Pancreas (tissue), 10 donors: ENCODE results near the gene SH3BP4. TPM values are rescaled to one million over a fixed set of nuclear protein-coding genes. Genes with fewer than 3 reads are reported as not detected.

Source experiments
- ATAC-seq, 4 donors: fragments of 200-7000 bp; cut with Tn5 transposase; one replicate each; pipeline versions ENCODE4 v1.8.0 to v1.9.1; 2020; ENCODE audit warnings: mild to moderate bottlenecking in 4 of 4, moderate library complexity in 4 of 4
- DNase-seq, 6 donors: peaks; one replicate each; pipeline ENCODE4 v3.0.0-alpha.2; 2020
- FAIRE-seq: peaks from 2 replicates; lab custom pipeline; 2012; peaks lifted over from hg19 to GRCh38; lab: Jason Lieb, UNC
- H3K27ac ChIP-seq, 4 donors: fragments of 200-600 bp; sonication (generic); 1 replicate in 3 of 4; 2 replicates in 1 of 4; pipeline versions ENCODE4 v1.5.0 to v1.8.0; 2020
- H3K27me3 ChIP-seq, 4 donors: fragments of 200-600 bp; one replicate each; pipeline ENCODE4 v1.8.0; 2021
- H3K36me3 ChIP-seq, 3 donors: fragments of 200-600 bp; sonication (generic) in 1 of 3; one replicate each; pipeline versions ENCODE4 v1.5.0 to v1.8.0; 2020 to 2021
- H3K4me1 ChIP-seq, 3 donors: fragments of 200-600 bp; one replicate each; pipeline ENCODE4 v1.8.0; 2021
- H3K4me3 ChIP-seq, 4 donors: fragments of 200-600 bp; sonication (generic) in 2 of 4; one replicate each; pipeline versions ENCODE4 v1.5.0 to v1.8.0; 2020 to 2021
- H3K9me3 ChIP-seq, 4 donors: fragments of 200-600 bp; one replicate each; pipeline ENCODE4 v1.8.0; 2021
- CTCF ChIP-seq, 4 donors: fragments of 200-600 bp; sonication (generic) in 3 of 4; IDR thresholded peaks; one replicate each; pipeline versions ENCODE4 v1.5.0 to v1.8.0; 2021; ENCODE audit warnings: antibody characterized with exemption in 4 of 4
- WGBS, 2 donors: extraction: QIAGEN DNeasy Blood & Tissue Kit; methylation state at CpG; one replicate each; pipeline ENCODE4 v1.1.7; 2013; 5-methylcytosine and 5-hydroxymethylcytosine counted together
- intact Hi-C, 3 donors: fragments of 100-400 bp; cut with DNase I; formaldehyde crosslinking; loops; one replicate each; pipeline versions ENCODE4 v1.11.1 to v1.14.2; 2022
- polyA plus RNA-seq, 2 donors: library from polyadenylated mRNA; stranded (reverse); fragments of 200-250 nt; gene quantifications; one replicate each; pipeline ENCODE4 v1.2.3, GENCODE V29; 2013
- total RNA-seq, 6 donors: library from RNA; stranded (reverse); fragmentation: NEBNext Ultra II Directional in 4 of 6; extraction: Animal tissue kit (Norgen Biotek cat#: 25700) in 4 of 6; gene quantifications; one replicate each; pipeline versions ENCODE4 v1.2.1 to v1.2.4, GENCODE V29; 2021 to 2023
- donor health status: healthy with polysubstance abuse.
- donor health status: DM: no; HTN: no; CAD: no; lungs with moderate emphysema.
- donor health status: DM: no; HTN: no; CAD: no.
- donor health status: control.
- donor health status: control.
- donor health status: Bipolar disorder and iron deficiency.
- donor health status: DM: yes; HTN: yes; CAD: no.
- donor health status: DM: no; HTN: no; CAD: no.
- donor health status: DM: no; HTN: no; CAD: no.
- donor health status: DM: yes; HTN: yes; CAD: no.

SH3BP4 gene
- total and polyA plus RNA-seq, 8 donors, result 20.5 to 99.7 (median 62.8) TPM

GRCh38 chr2:235064976-235065375 is 113.2 kb downstream of the SH3BP4 start:
- intact Hi-C loops, result no loop called here
- Histone ChIP-seq H3K4me1 (no peaks in the 10 kb centered on the region), H3K4me3 (no peak overlapping the region), H3K9me3 (no peaks in the 10 kb centered on the region), H3K27me3 (no peaks in the 10 kb centered on the region), H3K36me3 (no peaks in the 10 kb centered on the region), H3K27ac (no peak overlapping the region)
- no peak for TF ChIP-seq CTCF (IDR thresholded peaks at IDR 0.05)
- WGBS, 2 donors, result 80 to 90% methylated on average over 7 of the region's 7 CpGs
- no peak for DNase-seq
- ATAC-seq, result no peak
- FAIRE-seq, result no peak

- intact Hi-C loops, result no loop called here
- H3K4me3 ChIP-seq, result no peak overlapping the region
- no peaks in the 10 kb centered on the region for H3K27me3 ChIP-seq
- no peak for FAIRE-seq
- no peak for ATAC-seq
- TF ChIP-seq CTCF (IDR thresholded peaks at IDR 0.05), result no peak
- H3K36me3 ChIP-seq, result no peaks in the 10 kb centered on the region
- H3K9me3 ChIP-seq, result no peaks in the 10 kb centered on the region
- H3K4me1 ChIP-seq, result no peaks in the 10 kb centered on the region
- no peak for DNase-seq
- 82% methylated on average over 4 of the region's 4 CpGs for WGBS, 2 donors
- no peak overlapping the region for H3K27ac ChIP-seq
Measured at GRCh38 chr2:235066490-235066889, 114.7 kb downstream of the SH3BP4 start.

GRCh38 chr2:235066895-235067294 is 115.1 kb downstream of the SH3BP4 start:
- Histone ChIP-seq H3K27me3 (no peaks in the 10 kb centered on the region), H3K27ac (no peak overlapping the region), H3K36me3 (no peaks in the 10 kb centered on the region), H3K4me1 (no peaks in the 10 kb centered on the region), H3K4me3 (no peak overlapping the region), H3K9me3 (no peaks in the 10 kb centered on the region)
- intact Hi-C loops, result no loop called here
- DNase-seq (no peak), FAIRE-seq (no peak), ATAC-seq (no peak)
- TF ChIP-seq CTCF (IDR thresholded peaks at IDR 0.05), result no peak
- WGBS, 2 donors, result 68 to 90% methylated on average over 4 of the region's 4 CpGs

- no peak for FAIRE-seq
- 76 to 100% methylated on average over 3 of the region's 3 CpGs for WGBS, 2 donors
- Histone ChIP-seq H3K36me3 (no peaks in the 10 kb centered on the region), H3K27ac (no peak overlapping the region), H3K4me1 (no peaks in the 10 kb centered on the region), H3K27me3 (no peaks in the 10 kb centered on the region), H3K4me3 (no peak overlapping the region), H3K9me3 (no peaks in the 10 kb centered on the region)
- no peak for TF ChIP-seq CTCF (IDR thresholded peaks at IDR 0.05)
- intact Hi-C loops, result no loop called here
- no peak for DNase-seq
- no peak for ATAC-seq
Measured at GRCh38 chr2:235068701-235069100, 116.9 kb downstream of the SH3BP4 start.

- no peak for ATAC-seq
Measured at GRCh38 chr2:235070063-235070706, 118.4 kb downstream of the SH3BP4 start.

More at GRCh38 chr2:235070063-235070706, 118.4 kb downstream of the SH3BP4 start:
- intact Hi-C loops, result no loop called here
- H3K36me3 ChIP-seq, result no peaks in the 10 kb centered on the region
- TF ChIP-seq CTCF (IDR thresholded peaks at IDR 0.05), result no peak
- no peak for FAIRE-seq
- no peaks in the 10 kb centered on the region for H3K4me1 ChIP-seq
- no peaks in the 10 kb centered on the region for H3K27me3 ChIP-seq
- DNase-seq, result no peak
- no peak overlapping the region for H3K4me3 ChIP-seq
- H3K9me3 ChIP-seq, result no peaks in the 10 kb centered on the region
- no peak overlapping the region for H3K27ac ChIP-seq
